Endometrial microvascular endothelial cells (primary cell): Measurements from ENCODE around the gene C19orf73. TPM values are rescaled to one million over a fixed set of nuclear protein-coding genes. Genes with fewer than 3 reads are reported as not detected.

Source experiments
- in situ Hi-C: cut with HindIII; loops from 2 replicates; pipeline ENCODE4 v1.10.0; 2017; ENCODE audit warnings: low sequenced_read_pairs, low pct_unique_long_range_greater_than_20kb; ENCODE audit errors: inconsistent ontology term
- total RNA-seq: library from RNA; depleted of rRNA; stranded (reverse); fragments of >200 nt; gene quantifications from one replicate; pipeline ENCODE4 v1.2.3, GENCODE V29; 2015; ENCODE audit errors: inconsistent ontology term

Gene C19orf73
- total RNA-seq, 1 donor from 2014 or later = 0.74 TPM

DNA sequence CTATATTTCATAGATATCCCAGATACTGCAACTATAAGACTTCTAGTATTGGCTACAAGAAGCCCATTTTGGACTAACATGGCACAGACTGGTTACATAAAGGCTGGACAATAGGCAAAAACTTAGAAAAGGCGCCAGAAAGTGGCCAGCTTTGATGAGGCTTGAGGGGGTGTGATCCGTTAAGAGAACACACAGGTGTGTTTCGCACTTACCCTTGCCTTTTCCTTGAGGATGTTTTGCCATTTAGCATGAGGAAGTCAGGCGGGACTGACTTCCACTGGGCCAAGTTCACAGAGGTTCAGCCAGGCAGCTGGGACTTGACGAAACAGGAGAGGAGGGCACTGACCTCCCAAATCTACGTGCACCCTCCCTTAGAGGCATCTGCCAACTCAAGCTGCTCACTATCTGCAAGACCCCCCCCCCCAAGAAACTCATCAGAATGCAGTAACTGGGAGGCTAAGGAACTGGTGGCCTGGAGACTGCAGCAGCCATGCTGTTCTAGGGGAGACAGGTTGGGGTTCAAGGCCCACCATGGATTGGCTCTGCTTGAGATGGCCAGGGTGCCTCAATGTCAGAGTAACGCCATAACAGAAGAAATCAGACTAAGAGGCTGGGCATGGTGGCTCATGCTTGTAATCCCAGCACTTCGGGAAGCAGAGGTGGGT lies 9.2 kb downstream of the C19orf73 start:
- in situ Hi-C loops = no loop called here

- in situ Hi-C loops = no loop called here
Observed at GRCh38 chr19:49109051-49109450, 9.9 kb downstream of the C19orf73 start.

DNA sequence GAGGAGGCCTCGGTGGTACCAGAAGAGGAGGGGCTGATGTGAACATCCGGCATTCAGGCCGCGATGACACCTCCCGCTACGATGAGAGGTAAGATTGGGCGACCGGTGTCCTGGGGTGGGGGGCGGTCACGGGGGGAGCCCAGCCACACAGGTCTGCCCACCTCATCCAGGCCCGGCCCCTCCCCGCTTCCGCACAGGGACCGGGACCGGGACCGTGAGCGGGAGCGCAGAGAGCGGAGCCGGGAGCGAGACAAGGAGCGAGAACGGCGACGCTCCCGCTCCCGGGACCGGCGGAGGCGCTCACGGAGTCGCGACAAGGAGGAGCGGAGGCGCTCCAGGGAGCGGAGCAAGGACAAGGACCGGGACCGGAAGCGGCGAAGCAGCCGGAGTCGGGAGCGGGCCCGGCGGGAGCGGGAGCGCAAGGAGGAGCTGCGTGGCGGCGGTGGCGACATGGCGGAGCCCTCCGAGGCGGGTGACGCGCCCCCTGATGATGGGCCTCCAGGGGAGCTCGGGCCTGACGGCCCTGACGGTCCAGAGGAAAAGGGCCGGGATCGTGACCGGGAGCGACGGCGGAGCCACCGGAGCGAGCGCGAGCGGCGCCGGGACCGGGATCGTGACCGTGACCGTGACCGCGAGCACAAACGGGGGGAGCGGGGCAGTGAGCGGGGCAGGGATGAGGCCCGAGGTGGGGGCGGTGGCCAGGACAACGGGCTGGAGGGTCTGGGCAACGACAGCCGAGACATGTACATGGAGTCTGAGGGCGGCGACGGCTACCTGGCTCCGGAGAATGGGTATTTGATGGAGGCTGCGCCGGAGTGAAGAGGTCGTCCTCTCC lies 11.1 kb downstream of the C19orf73 start:
- in situ Hi-C loops = no loop called here

- in situ Hi-C loops = no loop called here
Observed at GRCh38 chr19:49106648-49107135, 12.3 kb downstream of the C19orf73 start.

GRCh38 chr19:49104229-49104864 lies 14.6 kb downstream of the C19orf73 start:
- in situ Hi-C loops = no loop called here

DNA sequence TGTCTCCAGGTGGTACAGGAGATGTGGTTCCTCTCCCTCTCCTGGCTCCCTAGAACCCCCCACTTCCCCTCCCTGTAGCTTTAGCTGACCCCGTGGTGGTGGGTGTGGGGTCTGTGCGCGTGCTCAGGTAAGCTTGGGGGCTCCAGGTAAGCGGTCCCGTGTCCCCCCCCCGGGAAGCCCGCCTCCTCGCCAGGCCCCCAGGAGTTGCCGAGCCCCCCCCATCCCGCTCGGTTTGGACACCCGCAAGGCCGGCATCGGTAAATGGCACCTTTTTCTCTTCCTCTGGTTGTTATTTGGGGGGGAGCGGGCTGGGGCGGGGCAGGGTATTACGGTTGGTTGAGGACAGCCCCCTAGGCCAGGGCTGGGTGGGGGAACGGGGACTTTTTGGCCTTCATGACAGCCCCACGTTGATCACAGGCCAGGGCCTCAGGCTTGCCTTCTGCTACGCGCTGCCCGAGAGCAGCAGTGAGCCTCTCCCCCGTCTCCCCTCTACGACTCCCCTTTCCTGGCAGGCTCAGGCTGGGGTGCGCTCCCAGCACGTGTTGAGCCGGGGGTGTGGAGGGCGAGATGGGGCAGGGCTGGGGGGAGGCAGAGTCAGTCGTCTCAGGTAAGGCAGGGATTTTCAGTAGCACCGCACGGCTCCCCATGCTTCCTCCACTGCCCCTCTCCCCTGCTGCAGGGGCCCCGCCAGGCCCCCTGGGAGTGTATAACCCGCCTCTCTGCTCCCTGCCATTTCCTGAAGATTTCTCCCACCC lies 15.4 kb downstream of the C19orf73 start:
- in situ Hi-C loops = no loop called here

DNA sequence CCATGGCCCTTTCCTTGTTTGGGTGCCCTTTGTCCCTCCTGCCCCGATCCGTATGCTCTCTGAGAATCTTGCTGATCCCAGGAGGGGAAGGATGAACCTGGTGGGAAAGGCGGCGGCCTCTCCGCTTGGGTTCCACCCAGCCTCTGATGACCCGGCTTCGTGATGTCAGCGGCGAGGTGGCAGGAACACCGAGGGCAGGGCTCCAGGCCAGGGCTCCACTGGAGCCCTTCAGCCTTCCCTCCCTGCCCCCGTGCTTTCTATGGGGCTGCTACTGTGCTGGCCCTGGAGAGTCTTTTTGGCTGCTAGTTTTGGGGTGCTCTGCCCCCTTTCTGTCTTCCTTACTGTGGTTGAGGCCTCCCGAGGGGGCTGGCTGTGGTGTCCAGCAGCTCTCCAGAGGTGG lies 16.6 kb downstream of the C19orf73 start:
- in situ Hi-C loops = no loop called here

DNA sequence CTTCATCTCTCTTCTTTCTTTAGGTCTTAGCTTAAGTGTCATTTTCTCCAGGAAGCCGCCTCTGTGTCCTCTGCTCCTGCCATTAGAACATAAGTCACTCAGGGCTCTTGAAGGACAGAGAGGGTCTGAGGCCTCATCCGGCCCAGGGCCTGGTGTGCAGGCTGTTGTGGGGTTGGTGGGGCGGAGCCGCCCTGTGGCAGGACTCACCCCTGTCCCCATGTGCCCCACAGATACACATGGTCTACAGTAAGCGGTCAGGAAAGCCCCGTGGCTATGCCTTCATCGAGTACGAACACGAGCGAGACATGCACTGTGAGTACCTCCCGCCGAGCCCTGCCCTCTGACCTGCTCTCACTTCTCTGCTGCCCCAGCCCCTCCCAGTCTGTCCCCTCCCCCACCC lies 17.8 kb downstream of the C19orf73 start:
- in situ Hi-C loops = no loop called here

GRCh38 chr19:49098795-49099194 lies 20.1 kb downstream of the C19orf73 start:
- in situ Hi-C loops = no loop called here

DNA sequence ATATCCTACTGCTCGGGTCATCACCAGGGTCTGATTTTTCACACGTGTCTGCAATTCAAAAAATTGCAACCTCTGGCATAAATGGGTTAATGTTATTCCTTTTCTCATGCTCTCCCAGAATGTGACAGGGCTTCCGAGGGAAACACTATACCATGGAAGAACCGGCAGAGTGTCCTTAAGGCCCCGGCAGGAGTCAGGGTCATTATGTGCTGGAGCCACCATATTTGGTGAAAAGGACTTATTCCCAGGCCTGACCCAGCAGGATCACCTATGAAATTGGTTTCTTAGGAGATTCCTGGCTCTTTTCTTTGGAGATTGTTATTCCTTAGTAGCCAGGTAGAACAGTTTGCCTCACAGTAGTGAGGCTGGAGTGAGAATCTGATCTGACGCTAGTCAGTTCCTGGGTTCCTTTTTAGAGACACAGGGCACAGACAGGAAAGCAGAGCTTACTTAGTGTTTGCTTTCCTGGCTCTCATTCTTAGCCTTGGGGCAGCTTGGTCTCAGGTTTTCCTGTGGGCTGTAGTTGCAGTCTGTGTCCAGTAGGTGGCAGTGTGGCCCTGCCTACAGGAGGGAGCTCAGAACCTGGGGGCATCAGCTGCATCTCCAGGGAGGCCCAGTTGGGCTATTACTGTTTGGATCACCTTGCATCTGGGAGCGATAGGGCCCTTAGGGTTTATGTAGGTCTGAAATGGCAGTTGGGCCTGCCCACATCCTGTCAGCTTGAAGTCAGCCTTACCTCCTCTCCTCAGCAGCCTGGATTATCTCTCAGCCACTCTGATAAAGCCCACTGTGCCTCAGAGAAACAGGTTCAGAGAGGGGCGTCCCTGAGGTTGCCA lies 21.3 kb downstream of the C19orf73 start:
- in situ Hi-C loops = no loop called here

- in situ Hi-C loops = no loop called here
Observed at GRCh38 chr19:49094505-49095482, 24.1 kb downstream of the C19orf73 start.

DNA sequence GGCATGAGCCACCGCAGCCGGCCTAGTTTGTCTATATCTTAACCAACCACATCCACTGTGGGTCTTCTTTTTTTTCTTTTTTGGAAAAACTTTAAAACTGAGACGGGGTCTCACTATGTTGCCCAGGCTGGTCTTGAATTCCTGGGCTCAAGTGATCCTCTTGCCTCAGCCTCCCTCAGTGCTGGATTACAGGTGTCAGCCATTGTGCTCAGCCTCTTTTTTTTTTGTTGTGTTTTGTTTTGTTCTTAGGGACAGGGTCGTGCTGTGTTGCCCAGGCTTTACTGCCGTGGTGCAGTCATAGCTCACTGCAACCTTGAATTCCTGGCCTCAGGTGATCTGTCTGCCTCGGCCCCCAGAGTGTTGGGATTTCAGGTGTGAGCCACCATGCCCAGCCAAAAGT lies 26.3 kb downstream of the C19orf73 start:
- in situ Hi-C loops = no loop called here

GRCh38 chr19:49091391-49092038 lies 27.4 kb downstream of the C19orf73 start:
- in situ Hi-C loops = no loop called here

DNA sequence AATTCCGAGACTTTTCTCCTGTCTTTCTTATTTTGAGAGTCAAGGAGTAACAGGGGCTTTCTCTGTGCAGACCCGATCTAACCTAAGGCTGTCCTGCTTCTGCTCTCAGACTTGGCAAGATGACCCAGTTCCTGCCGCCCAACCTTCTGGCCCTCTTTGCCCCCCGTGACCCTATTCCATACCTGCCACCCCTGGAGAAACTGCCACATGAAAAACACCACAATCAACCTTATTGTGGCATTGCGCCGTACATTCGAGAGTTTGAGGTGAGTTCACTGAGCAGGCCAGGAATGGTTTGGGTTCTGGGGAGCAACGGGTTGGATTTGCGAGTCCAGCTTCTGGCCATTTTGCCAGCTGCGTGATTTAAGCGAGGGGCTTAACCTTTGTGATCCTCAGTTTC lies 32.6 kb downstream of the C19orf73 start:
- in situ Hi-C loops = no loop called here

- in situ Hi-C loops = no loop called here
Observed at GRCh38 chr19:49085868-49086232, 33.1 kb downstream of the C19orf73 start.

DNA sequence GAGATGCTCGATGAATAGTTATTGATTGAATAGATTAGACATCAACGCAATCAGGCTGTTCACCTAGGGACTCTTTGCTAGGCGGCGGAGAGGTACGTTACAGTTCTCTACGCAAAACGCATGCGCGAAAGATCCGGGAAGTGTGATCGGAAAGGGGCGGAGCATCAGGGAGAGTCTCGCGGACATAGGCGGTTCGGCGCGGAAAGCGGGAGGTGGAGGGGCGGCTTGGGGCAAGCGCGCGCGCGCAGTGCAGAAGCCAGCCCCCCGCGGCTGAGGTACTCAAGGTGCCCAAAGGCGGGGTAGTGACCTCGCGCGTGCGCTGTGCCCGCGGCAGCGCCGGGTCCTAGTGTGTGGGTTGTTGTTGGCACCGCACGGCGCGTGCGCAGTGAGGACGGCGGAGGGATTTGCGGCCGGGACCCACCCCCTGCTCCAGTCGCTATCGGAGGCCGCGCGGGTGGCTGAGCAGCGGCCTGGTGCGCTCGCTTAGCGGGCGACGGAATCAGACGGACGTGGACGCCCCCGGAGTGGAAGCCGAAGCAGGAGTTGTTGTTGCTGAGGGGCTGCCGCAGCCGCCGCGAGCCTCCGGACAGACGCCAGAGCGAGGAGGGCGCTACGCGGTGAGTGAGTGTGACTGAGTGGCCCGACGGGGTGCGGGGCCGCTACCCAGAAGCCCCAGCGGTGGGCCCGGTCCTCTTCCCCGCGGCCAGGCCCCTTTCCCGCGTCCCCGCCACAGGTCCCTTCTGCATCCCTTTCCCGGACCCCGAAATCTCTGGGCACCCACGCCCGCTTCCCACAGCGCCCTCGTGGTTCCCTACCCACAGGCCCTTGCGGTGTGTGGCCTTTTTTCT lies 33.7 kb downstream of the C19orf73 start, which contains the start of gene SNRNP70:
TSS of gene SNRNP70 (plus strand) at position 432 of the 848 bp plus-strand sequence. CDS start 964 bp downstream, outside the sequence.
- in situ Hi-C loops = no loop called here
